ENCODE data around the gene WDR33.

Gene WDR33

GRCh38 chr2:127681976-127682857 is 128.8 kb downstream of the WDR33 start:
- DNase-seq (ENCODE audit: low read depth in 1 of 2, low spot score in 1 of 2): no peak

GRCh38 chr2:127681288-127681804 is 129.6 kb downstream of the WDR33 start:
- TF ChIP-seq JUND (IDR thresholded peaks at IDR 0.05; ENCODE audit: low read depth): no peak
- in situ Hi-C loops (cut with HindIII; ENCODE audit: low pct_unique_long_range_greater_than_20kb, low sequenced_read_pairs): no loop called here
- DNase-seq (ENCODE audit: low read depth in 1 of 2, low spot score in 1 of 2): no peak

More at GRCh38 chr2:127681976-127682857, 128.8 kb downstream of the WDR33 start:
- TF ChIP-seq JUND (IDR thresholded peaks at IDR 0.05; ENCODE audit: low read depth): no peak
- in situ Hi-C loops (cut with HindIII; ENCODE audit: low pct_unique_long_range_greater_than_20kb, low sequenced_read_pairs): no loop called here

GRCh38 chr2:127680706-127681287 is 130.2 kb downstream of the WDR33 start:
- no peak for DNase-seq (ENCODE audit: low read depth in 1 of 2, low spot score in 1 of 2)
- in situ Hi-C loops (cut with HindIII; ENCODE audit: low pct_unique_long_range_greater_than_20kb, low sequenced_read_pairs): no loop called here
- TF ChIP-seq JUND (IDR thresholded peaks at IDR 0.05; ENCODE audit: low read depth): no peak

- no peak for TF ChIP-seq JUND (IDR thresholded peaks at IDR 0.05; ENCODE audit: low read depth)
- in situ Hi-C loops (cut with HindIII; ENCODE audit: low pct_unique_long_range_greater_than_20kb, low sequenced_read_pairs): no loop called here
- no peak for DNase-seq (ENCODE audit: low read depth in 1 of 2, low spot score in 1 of 2)
Observed at GRCh38 chr2:127679680-127680361, 131.2 kb downstream of the WDR33 start.

- no peak for TF ChIP-seq JUND (IDR thresholded peaks at IDR 0.05; ENCODE audit: low read depth)
Observed at GRCh38 chr2:127678991-127679390, 132.0 kb downstream of the WDR33 start.

GRCh38 chr2:127678531-127678930 is 132.4 kb downstream of the WDR33 start:
- no peak for TF ChIP-seq JUND (IDR thresholded peaks at IDR 0.05; ENCODE audit: low read depth)
- in situ Hi-C loops (cut with HindIII; ENCODE audit: low pct_unique_long_range_greater_than_20kb, low sequenced_read_pairs): no loop called here
- no peak for DNase-seq (ENCODE audit: low read depth in 1 of 2, low spot score in 1 of 2)

More at GRCh38 chr2:127678991-127679390, 132.0 kb downstream of the WDR33 start:
- no peak for DNase-seq (ENCODE audit: low read depth in 1 of 2, low spot score in 1 of 2)
- in situ Hi-C loops (cut with HindIII; ENCODE audit: low pct_unique_long_range_greater_than_20kb, low sequenced_read_pairs): no loop called here

GRCh38 chr2:127676906-127677305 is 134.1 kb downstream of the WDR33 start:
- DNase-seq (ENCODE audit: low read depth in 1 of 2, low spot score in 1 of 2): no peak
- in situ Hi-C loops (cut with HindIII; ENCODE audit: low pct_unique_long_range_greater_than_20kb, low sequenced_read_pairs): no loop called here
- TF ChIP-seq JUND (IDR thresholded peaks at IDR 0.05; ENCODE audit: low read depth): no peak

- TF ChIP-seq JUND (IDR thresholded peaks at IDR 0.05; ENCODE audit: low read depth): no peak
- in situ Hi-C loops (cut with HindIII; ENCODE audit: low pct_unique_long_range_greater_than_20kb, low sequenced_read_pairs): no loop called here
Observed at GRCh38 chr2:127675331-127676261, 135.4 kb downstream of the WDR33 start, which contains the start of gene LIMS2. LIMS2 (minus strand) TSS chr2:127675530; CDS start chr2:127675024, 506 bp downstream.

GRCh38 chr2:127674241-127675209 is 136.4 kb downstream of the WDR33 start:
- TF ChIP-seq JUND (IDR thresholded peaks at IDR 0.05; ENCODE audit: low read depth): no peak
- DNase-seq (ENCODE audit: low read depth in 1 of 2, low spot score in 1 of 2): no peak

More at GRCh38 chr2:127675331-127676261, 135.4 kb downstream of the WDR33 start, which contains the start of gene LIMS2:
- peak; percentile 34 to 55 for DNase-seq (ENCODE audit: low read depth in 1 of 2, low spot score in 1 of 2)

GRCh38 chr2:127673291-127674069 is 137.5 kb downstream of the WDR33 start:
- no peak for TF ChIP-seq JUND (IDR thresholded peaks at IDR 0.05; ENCODE audit: low read depth)
- in situ Hi-C loops (cut with HindIII; ENCODE audit: low pct_unique_long_range_greater_than_20kb, low sequenced_read_pairs): no loop called here
- DNase-seq (ENCODE audit: low read depth in 1 of 2, low spot score in 1 of 2): no peak

More at GRCh38 chr2:127674241-127675209, 136.4 kb downstream of the WDR33 start:
- in situ Hi-C loops (cut with HindIII; ENCODE audit: low pct_unique_long_range_greater_than_20kb, low sequenced_read_pairs): no loop called here
